Vagina (tissue), 2 donors: ENCODE data around the gene TBC1D10B. TPM values are rescaled to one million over a fixed set of nuclear protein-coding genes. Genes with fewer than 3 reads are reported as not detected.
A peak's percentile ranks its signal among the peaks of the same experiment; 100 is the strongest.

Source experiments
- DNase-seq, 2 donors: peaks; one replicate each; pipeline ENCODE4 v3.0.0-alpha.2; 2017; ENCODE audit errors: extremely low spot score in 2 of 2
- H3K27ac ChIP-seq: fragments of 200-600 bp; sonication (generic); one replicate; pipeline ENCODE4 v1.5.1; 2019
- H3K27me3 ChIP-seq: fragments of 200-600 bp; sonication (generic); one replicate; pipeline ENCODE4 v1.5.1; 2019
- H3K36me3 ChIP-seq, 2 donors: fragments of 200-600 bp; sonication (generic); one replicate each; pipeline ENCODE4 v1.5.1; 2017 to 2019
- H3K4me1 ChIP-seq: fragments of 200-600 bp; sonication (generic); one replicate; pipeline ENCODE4 v1.5.1; 2019
- H3K4me3 ChIP-seq, 2 donors: fragments of 200-600 bp; sonication (generic); 1 replicate in 1 of 2; 2 replicates in 1 of 2; pipeline ENCODE4 v1.5.1; 2016 to 2019
- H3K9me3 ChIP-seq: fragments of 200-600 bp; sonication (generic); one replicate; pipeline ENCODE4 v1.5.1; 2019
- CTCF ChIP-seq, 3 experiments: fragments of 450-650 bp in 2 of 3; fragments of 200-600 bp in 1 of 3; sonication (generic) in 1 of 3; IDR thresholded peaks; one replicate each; pipeline ENCODE4 v1.5.1; 2017 to 2019; ENCODE audit warnings: antibody characterized with exemption in 3 of 3, mild to moderate bottlenecking in 2 of 3, moderate library complexity in 2 of 3
- POLR2A ChIP-seq, 2 donors: fragments of 450-650 bp; IDR thresholded peaks; one replicate each; pipeline ENCODE4 v1.6.1; 2017; ENCODE audit warnings: antibody characterized with exemption in 2 of 2, mild to moderate bottlenecking in 2 of 2, moderate library complexity in 2 of 2
- POLR2AphosphoS5 ChIP-seq, 2 donors: sonication (generic); formaldehyde crosslinking; IDR thresholded peaks; one replicate each; pipeline ENCODE4 v1.9.0; 2017; ENCODE audit warnings: antibody characterized with exemption in 2 of 2, mild to moderate bottlenecking in 2 of 2, low read depth in 1 of 2; ENCODE audit not compliant: insufficient read depth in 1 of 2
- intact Hi-C: fragments of 100-400 bp; cut with DNase I; formaldehyde crosslinking; loops from one replicate; pipeline ENCODE4 v1.15.1; 2023
- total RNA-seq: library from RNA; depleted of rRNA; stranded (reverse); fragments of >200 nt; gene quantifications from one replicate; pipeline ENCODE4 v1.2.3, GENCODE V29; 2016

Gene TBC1D10B
- total RNA-seq, result 42.2 TPM

GRCh38 chr16:30370456-30371247 lies at the start of gene TBC1D10B:
TSS of gene TBC1D10B (minus strand) at chr16:30370494. CDS start at chr16:30370183, 311 bp downstream.
- H3K9me3 ChIP-seq, result no peaks in the 10 kb centered on the region
- intact Hi-C loops, result loop anchor here (10.0 kb wide), 1 partner anchor 1504 kb away; the partner anchor contains the start of gene ZNF267
- H3K27me3 ChIP-seq, result no peaks in the 10 kb centered on the region
- H3K36me3 ChIP-seq, result no peaks in the 10 kb centered on the region
- TF ChIP-seq CTCF (IDR thresholded peaks at IDR 0.05), result no peak
- no peak for TF ChIP-seq POLR2A (IDR thresholded peaks at IDR 0.05)
- peak; percentile 70 to 95 for TF ChIP-seq POLR2AphosphoS5 (IDR thresholded peaks at IDR 0.05; ENCODE audit: insufficient read depth in 1 of 2, low read depth in 1 of 2)
- peaks cover 45% of the 10 kb centered on the region for H3K4me1 ChIP-seq
- H3K4me3 ChIP-seq, result peak within 1 kb of the TSS; percentile 92 to 93
- peak within 1 kb of the TSS; percentile 91 for H3K27ac ChIP-seq
- DNase-seq, result peak; percentile 100

- intact Hi-C loops, result no loop called here
- Histone ChIP-seq H3K36me3 (peaks cover 0 to 16% of the 10 kb centered on the region in 2 donors), H3K4me1 (peaks cover 14% of the 10 kb centered on the region), H3K27ac (peak overlapping the region; percentile 68), H3K9me3 (no peaks in the 10 kb centered on the region), H3K4me3 (peak overlapping the region; percentile 47 to 88), H3K27me3 (no peaks in the 10 kb centered on the region)
- TF ChIP-seq POLR2A (IDR thresholded peaks at IDR 0.05) (no peak), POLR2AphosphoS5 (IDR thresholded peaks at IDR 0.05; ENCODE audit: insufficient read depth in 1 of 2, low read depth in 1 of 2) (no peak), CTCF (IDR thresholded peaks at IDR 0.05) (no peak)
- DNase-seq, result no peak
Measured at GRCh38 chr16:30418350-30419181, 48.3 kb upstream of the TBC1D10B start.

GRCh38 chr16:30417529-30418349 lies 47.4 kb upstream of the TBC1D10B start:
- intact Hi-C loops, result no loop called here
- H3K27me3 ChIP-seq, result no peaks in the 10 kb centered on the region
- H3K27ac ChIP-seq, result peak overlapping the region; percentile 68
- peak overlapping the region; percentile 47 to 88 for H3K4me3 ChIP-seq
- DNase-seq, result no peak
- H3K4me1 ChIP-seq, result peaks cover 14% of the 10 kb centered on the region
- H3K36me3 ChIP-seq, result peaks cover 0 to 10% of the 10 kb centered on the region in 2 donors
- no peak for TF ChIP-seq POLR2A (IDR thresholded peaks at IDR 0.05)
- TF ChIP-seq POLR2AphosphoS5 (IDR thresholded peaks at IDR 0.05; ENCODE audit: insufficient read depth in 1 of 2, low read depth in 1 of 2), result peak in 1 of 2 donors; percentile 17
- H3K9me3 ChIP-seq, result no peaks in the 10 kb centered on the region

GRCh38 chr16:30416624-30417528 lies 46.6 kb upstream of the TBC1D10B start:
- intact Hi-C loops, result no loop called here
- peak overlapping the region; percentile 47 to 88 for H3K4me3 ChIP-seq

More at GRCh38 chr16:30416624-30417528, 46.6 kb upstream of the TBC1D10B start:
- H3K27ac ChIP-seq, result peak overlapping the region; percentile 68
- peaks cover 14% of the 10 kb centered on the region for H3K4me1 ChIP-seq
- DNase-seq, result no peak
- no peaks in the 10 kb centered on the region for H3K27me3 ChIP-seq
- H3K9me3 ChIP-seq, result no peaks in the 10 kb centered on the region
- TF ChIP-seq CTCF (IDR thresholded peaks at IDR 0.05), result no peak
- TF ChIP-seq POLR2AphosphoS5 (IDR thresholded peaks at IDR 0.05; ENCODE audit: insufficient read depth in 1 of 2, low read depth in 1 of 2), result no peak
- TF ChIP-seq POLR2A (IDR thresholded peaks at IDR 0.05), result no peak
- peaks cover 0 to 2% of the 10 kb centered on the region in 2 donors for H3K36me3 ChIP-seq
